Caco-2 (cell line): ENCODE data around the gene TRDN. TPM values are rescaled to one million over a fixed set of nuclear protein-coding genes. Genes with fewer than 3 reads are reported as not detected.

Source experiments
- BruUV-seq: library from RNA; stranded (reverse); fragments of 400-500 nt; replicated peaks from 2 replicates; lab custom pipeline; 2021; lab: Mats Ljungman, UMichigan
- CTCF ChIA-PET: fragments of 300-600 bp; sonication (Branson Sonifier 250); formaldehyde crosslinking; loops from one replicate; lab custom pipeline; 2022; ENCODE audit warnings: antibody characterized with exemption; lab: Charles Lee
- POLR2A ChIA-PET: fragments of 300-600 bp; sonication (Branson Sonifier 250); formaldehyde crosslinking; loops from one replicate; lab custom pipeline; 2022; ENCODE audit warnings: antibody characterized with exemption; lab: Charles Lee
- DNase-seq, 2 experiments: peaks; one replicate each; pipeline versions ENCODE4 v3.0.0 to v3.0.0-alpha.2; 2020 to 2022
- H3K27me3 ChIP-seq: replicated peaks from 2 replicates; pipeline ENCODE4 v1.6.0; 2011; ENCODE audit warnings: low read length; ENCODE audit not compliant: control insufficient read depth, insufficient read depth
- H3K36me3 ChIP-seq: 2 replicates; pipeline ENCODE4 v1.5.1; 2011; ENCODE audit warnings: low read length; ENCODE audit not compliant: control insufficient read depth, insufficient read depth
- H3K4me1 ChIP-seq: fragments of 250-450 bp; sonication (Bioruptor Pico); 2 replicates; pipeline ENCODE4 v1.5.1; 2020; ENCODE audit warnings: mild to moderate bottlenecking
- H3K4me3 ChIP-seq: 2 replicates; pipeline ENCODE4 v1.5.1; 2011; ENCODE audit warnings: low read depth, mild to moderate bottlenecking, control low read depth, low read length
- H3K9me3 ChIP-seq: fragments of 250-450 bp; sonication (Bioruptor Pico); 2 replicates; pipeline ENCODE4 v1.5.1; 2020; ENCODE audit warnings: mild to moderate bottlenecking, moderate library complexity
- H3K27ac Mint-ChIP-seq: one replicate; pipeline ENCODE4 v1.8.0; 2022; ENCODE audit warnings: mixed read lengths; ENCODE audit not compliant: unreplicated experiment
- H3K27me3 Mint-ChIP-seq: one replicate; pipeline ENCODE4 v1.8.0; 2022; ENCODE audit warnings: mixed read lengths; ENCODE audit not compliant: insufficient read depth, unreplicated experiment
- H3K36me3 Mint-ChIP-seq: one replicate; pipeline ENCODE4 v1.8.0; 2022; ENCODE audit warnings: mild to moderate bottlenecking, mixed read lengths; ENCODE audit not compliant: insufficient read depth, unreplicated experiment
- H3K4me1 Mint-ChIP-seq: one replicate; pipeline ENCODE4 v1.8.0; 2022; ENCODE audit warnings: low read depth, mixed read lengths; ENCODE audit not compliant: unreplicated experiment
- H3K4me3 Mint-ChIP-seq: one replicate; pipeline ENCODE4 v1.8.0; 2022; ENCODE audit warnings: mild to moderate bottlenecking, moderate library complexity, mixed read lengths; ENCODE audit not compliant: unreplicated experiment
- H3K9me3 Mint-ChIP-seq: one replicate; pipeline ENCODE4 v1.8.0; 2022; ENCODE audit warnings: mixed read lengths; ENCODE audit not compliant: unreplicated experiment
- intact Hi-C: fragments of 100-400 bp; cut with micrococcal nuclease; formaldehyde crosslinking; loops from one replicate; pipeline ENCODE4 v1.10.0; 2022; ENCODE audit not compliant: unreplicated experiment
- total RNA-seq: library from RNA; stranded (reverse); gene quantifications from 2 replicates; pipeline ENCODE4 v1.2.3, GENCODE V29; 2022
- TF ChIP-seq, protein P1 (sequence below), 2 experiments: fragments of 200-600 bp in 1 of 2; IDR thresholded peaks; 1 replicate in 1 of 2; 2 replicates in 1 of 2; pipeline versions ENCODE4 v1.5.1 to v1.8.0; 2011 to 2022; ENCODE audit warnings: antibody characterized with exemption in 1 of 2, control low read depth in 1 of 2, inconsistent platforms in 1 of 2, low read depth in 1 of 2, low read length in 1 of 2, mild to moderate bottlenecking in 1 of 2, moderate library complexity in 1 of 2; ENCODE audit not compliant: insufficient read depth in 1 of 2, severe bottlenecking in 1 of 2, unreplicated experiment in 1 of 2

The TRDN gene
- total RNA-seq, 1 experiment from 2014 or later = not detected

DNA sequence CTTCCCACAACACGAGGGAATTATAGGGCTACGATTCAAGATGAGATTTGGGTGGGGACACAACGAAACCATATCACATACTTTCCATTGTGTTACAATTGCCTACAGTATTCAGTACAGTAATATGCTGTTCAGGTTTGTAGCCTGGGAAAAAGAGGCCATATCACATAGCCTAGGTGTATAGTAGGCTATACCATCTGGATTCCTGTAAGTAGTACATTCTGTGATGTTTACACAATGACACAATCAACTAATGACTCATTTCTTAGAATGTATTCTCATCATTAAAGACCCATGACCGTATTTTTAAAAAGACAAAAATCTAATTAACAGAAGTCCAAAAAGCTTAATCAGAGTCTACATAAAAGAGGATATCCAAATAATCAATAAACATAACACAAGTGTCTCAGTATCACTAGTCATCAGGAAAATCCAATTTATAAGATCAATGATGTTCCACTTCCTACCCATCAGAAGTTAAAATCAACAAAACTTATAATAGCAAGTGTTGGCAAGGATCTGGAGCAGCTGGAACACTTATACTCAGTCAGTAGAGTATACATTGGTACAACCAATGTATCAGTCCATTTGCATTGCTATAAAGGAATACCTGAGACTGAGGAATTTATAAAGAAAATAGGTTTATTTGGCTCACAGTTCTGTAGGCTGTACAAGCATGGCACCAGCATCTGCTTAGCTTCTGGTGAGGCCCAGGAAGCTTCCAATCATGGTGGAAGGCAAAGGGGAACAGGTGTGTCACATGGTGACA lies 424.8 kb downstream of the TRDN start:
- no peak overlapping the region for H3K4me3 ChIP-seq
- Mint-ChIP-seq H3K9me3 (no peaks in the 10 kb centered on the region), H3K36me3 (no peaks in the 10 kb centered on the region), H3K27me3 (no peaks in the 10 kb centered on the region), H3K27ac (no peak overlapping the region), H3K4me3 (no peak overlapping the region), H3K4me1 (no peaks in the 10 kb centered on the region)
- TF ChIP-seq, protein P1, sequence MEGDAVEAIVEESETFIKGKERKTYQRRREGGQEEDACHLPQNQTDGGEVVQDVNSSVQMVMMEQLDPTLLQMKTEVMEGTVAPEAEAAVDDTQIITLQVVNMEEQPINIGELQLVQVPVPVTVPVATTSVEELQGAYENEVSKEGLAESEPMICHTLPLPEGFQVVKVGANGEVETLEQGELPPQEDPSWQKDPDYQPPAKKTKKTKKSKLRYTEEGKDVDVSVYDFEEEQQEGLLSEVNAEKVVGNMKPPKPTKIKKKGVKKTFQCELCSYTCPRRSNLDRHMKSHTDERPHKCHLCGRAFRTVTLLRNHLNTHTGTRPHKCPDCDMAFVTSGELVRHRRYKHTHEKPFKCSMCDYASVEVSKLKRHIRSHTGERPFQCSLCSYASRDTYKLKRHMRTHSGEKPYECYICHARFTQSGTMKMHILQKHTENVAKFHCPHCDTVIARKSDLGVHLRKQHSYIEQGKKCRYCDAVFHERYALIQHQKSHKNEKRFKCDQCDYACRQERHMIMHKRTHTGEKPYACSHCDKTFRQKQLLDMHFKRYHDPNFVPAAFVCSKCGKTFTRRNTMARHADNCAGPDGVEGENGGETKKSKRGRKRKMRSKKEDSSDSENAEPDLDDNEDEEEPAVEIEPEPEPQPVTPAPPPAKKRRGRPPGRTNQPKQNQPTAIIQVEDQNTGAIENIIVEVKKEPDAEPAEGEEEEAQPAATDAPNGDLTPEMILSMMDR (IDR thresholded peaks at IDR 0.05; ENCODE audit: insufficient read depth in 1 of 2, low read depth in 1 of 2, low read length in 1 of 2, severe bottlenecking in 1 of 2, unreplicated experiment in 1 of 2) = no peak
- BruUV-seq = no TSS peak
- H3K9me3 ChIP-seq = no peaks in the 10 kb centered on the region
- intact Hi-C loops = no loop called here
- no peaks in the 10 kb centered on the region for H3K36me3 ChIP-seq
- H3K27me3 ChIP-seq = no peaks in the 10 kb centered on the region
- no peaks in the 10 kb centered on the region for H3K4me1 ChIP-seq
- ChIA-PET POLR2A (no interaction called here), CTCF (no interaction called here)
- no peak for DNase-seq

GRCh38 chr6:123210645-123211044 lies 426.1 kb downstream of the TRDN start:
- no peaks in the 10 kb centered on the region for H3K27me3 Mint-ChIP-seq
- no peaks in the 10 kb centered on the region for H3K4me1 ChIP-seq
- no peaks in the 10 kb centered on the region for H3K9me3 ChIP-seq
- H3K9me3 Mint-ChIP-seq = no peaks in the 10 kb centered on the region
- no peaks in the 10 kb centered on the region for H3K27me3 ChIP-seq
- CTCF ChIA-PET = no interaction called here
- no peaks in the 10 kb centered on the region for H3K36me3 Mint-ChIP-seq
- no peaks in the 10 kb centered on the region for H3K36me3 ChIP-seq
- H3K4me1 Mint-ChIP-seq = no peaks in the 10 kb centered on the region
- BruUV-seq = no TSS peak
- no peak overlapping the region for H3K4me3 Mint-ChIP-seq
- POLR2A ChIA-PET = no interaction called here
- no peak for DNase-seq
- no peak overlapping the region for H3K27ac Mint-ChIP-seq
- H3K4me3 ChIP-seq = no peak overlapping the region
- TF ChIP-seq, protein P1 (IDR thresholded peaks at IDR 0.05; ENCODE audit: insufficient read depth in 1 of 2, low read depth in 1 of 2, low read length in 1 of 2, severe bottlenecking in 1 of 2, unreplicated experiment in 1 of 2) = no peak
- intact Hi-C loops = no loop called here

- Mint-ChIP-seq H3K9me3 (no peaks in the 10 kb centered on the region), H3K27me3 (no peaks in the 10 kb centered on the region), H3K27ac (no peak overlapping the region), H3K4me1 (no peaks in the 10 kb centered on the region), H3K4me3 (no peak overlapping the region), H3K36me3 (no peaks in the 10 kb centered on the region)
- intact Hi-C loops = no loop called here
- BruUV-seq = no TSS peak
- Histone ChIP-seq H3K27me3 (no peaks in the 10 kb centered on the region), H3K36me3 (no peaks in the 10 kb centered on the region), H3K4me1 (no peaks in the 10 kb centered on the region), H3K4me3 (no peak overlapping the region), H3K9me3 (no peaks in the 10 kb centered on the region)
- TF ChIP-seq, protein P1 (IDR thresholded peaks at IDR 0.05; ENCODE audit: insufficient read depth in 1 of 2, low read depth in 1 of 2, low read length in 1 of 2, severe bottlenecking in 1 of 2, unreplicated experiment in 1 of 2) = no peak
- DNase-seq = no peak
- POLR2A ChIA-PET = no interaction called here
- CTCF ChIA-PET = interaction anchor here (0.6 kb wide), 1 partner anchor 60 kb away, joined by 3 read pairs; no protein-coding TSS in a partner anchor
These were observed 428.7 kb downstream of the TRDN start for GRCh38 chr6:123207967-123208510.
